ENCODE measurements around the gene BMP4.

- TF ChIP-seq CTCF (IDR thresholded peaks at IDR 0.05; ENCODE audit: low read depth, low read length): no peak
- TF ChIP-seq EZH2phosphoT487 (IDR thresholded peaks at IDR 0.05; ENCODE audit: low read depth): no peak
Observed at GRCh38 chr14:53955671-53956426, 776 bp downstream of the BMP4 start.

All from OCI-LY3 (cell line).